Caki2 (cell line): ENCODE data around the gene SIK3. TPM values are rescaled to one million over a fixed set of nuclear protein-coding genes. Genes with fewer than 3 reads are reported as not detected.

Experiments used
- DNase-seq: peaks from one replicate; pipeline ENCODE4 v3.0.0-alpha.2; 2015; ENCODE audit warnings: low read depth
- in situ Hi-C: cut with HindIII; loops from 2 replicates; pipeline ENCODE4 v1.10.0; 2016; ENCODE audit warnings: low sequenced_read_pairs, low pct_unique_long_range_greater_than_20kb, mixed read lengths
- total RNA-seq: library from RNA; depleted of rRNA; stranded (reverse); fragments of >200 nt; shearing (Covaris generic); gene quantifications from 2 replicates; pipeline ENCODE4 v1.2.3, GENCODE V29; 2014; ENCODE audit warnings: low replicate concordance

The SIK3 gene
- total RNA-seq, 1 experiment from 2014 or later, result 5.6 TPM

- DNase-seq, result no peak
- in situ Hi-C loops, result no loop called here
Observed at GRCh38 chr11:116833816-116834534, 264.3 kb downstream of the SIK3 start.

- in situ Hi-C loops, result no loop called here
Observed at GRCh38 chr11:116833491-116833815, 264.8 kb downstream of the SIK3 start.

GRCh38 chr11:116832350-116833290 is 265.6 kb downstream of the SIK3 start:
- DNase-seq, result no peak
- in situ Hi-C loops, result no loop called here

More at GRCh38 chr11:116833491-116833815, 264.8 kb downstream of the SIK3 start:
- no peak for DNase-seq

GRCh38 chr11:116831790-116832349 is 266.4 kb downstream of the SIK3 start:
- no peak for DNase-seq

GRCh38 chr11:116830184-116830912 is 267.9 kb downstream of the SIK3 start:
- in situ Hi-C loops, result no loop called here
- DNase-seq, result no peak

More at GRCh38 chr11:116831790-116832349, 266.4 kb downstream of the SIK3 start:
- in situ Hi-C loops, result no loop called here

GRCh38 chr11:116829525-116830183 is 268.6 kb downstream of the SIK3 start, which contains the start of gene APOC3:
APOC3 (plus strand) TSS chr11:116829907; CDS start chr11:116830583, 676 bp downstream.
- in situ Hi-C loops, result no loop called here
- no peak for DNase-seq

- in situ Hi-C loops, result no loop called here
Observed at GRCh38 chr11:116828632-116829524, 269.4 kb downstream of the SIK3 start.

GRCh38 chr11:116827461-116827860 is 270.8 kb downstream of the SIK3 start:
- in situ Hi-C loops, result no loop called here
- no peak for DNase-seq

More at GRCh38 chr11:116828632-116829524, 269.4 kb downstream of the SIK3 start:
- no peak for DNase-seq

- no peak for DNase-seq
- in situ Hi-C loops, result no loop called here
Observed at GRCh38 chr11:116826751-116827431, 271.3 kb downstream of the SIK3 start.

- in situ Hi-C loops, result no loop called here
- no peak for DNase-seq
Observed at GRCh38 chr11:116825854-116826750, 272.1 kb downstream of the SIK3 start.

GRCh38 chr11:116825434-116825833 is 272.8 kb downstream of the SIK3 start:
- DNase-seq, result no peak
- in situ Hi-C loops, result no loop called here

GRCh38 chr11:116823031-116823843 is 275.0 kb downstream of the SIK3 start, which contains the start of gene APOA4:
APOA4 (minus strand) TSS chr11:116823304; CDS start chr11:116823191, 113 bp downstream.
- in situ Hi-C loops, result no loop called here
- DNase-seq, result no peak

GRCh38 chr11:116822575-116822974 is 275.7 kb downstream of the SIK3 start:
- no peak for DNase-seq
- in situ Hi-C loops, result no loop called here

- DNase-seq, result no peak
- in situ Hi-C loops, result no loop called here
Observed at GRCh38 chr11:116821050-116821918, 276.9 kb downstream of the SIK3 start.
